HL-60 (cell line): ENCODE results near the gene PKN3.

Experiments used
- DNase-seq, 2 experiments: peaks; one replicate each; pipeline ENCODE4 v3.0.0-alpha.2; 2010 to 2020; ENCODE audit warnings: low read depth in 1 of 2, low spot score in 1 of 2
- H3K27ac ChIP-seq: fragments of 250-450 bp; sonication (Bioruptor Pico); replicated peaks from 2 replicates; pipeline ENCODE4 v1.5.1; 2020; ENCODE audit warnings: mild to moderate bottlenecking, moderate library complexity
- H3K27me3 ChIP-seq: fragments of 250-450 bp; sonication (Bioruptor Pico); 2 replicates; pipeline ENCODE4 v1.5.1; 2021; ENCODE audit warnings: mild to moderate bottlenecking, moderate library complexity; ENCODE audit not compliant: insufficient read depth, poor library complexity, severe bottlenecking
- H3K4me3 ChIP-seq: replicated peaks from 2 replicates; pipeline ENCODE4 v1.5.1; 2011; ENCODE audit warnings: mild to moderate bottlenecking, control low read depth, low read length; ENCODE audit not compliant: insufficient read depth
- GABPA ChIP-seq: IDR thresholded peaks from 2 replicates; pipeline ENCODE4 v1.6.1; 2012; ENCODE audit warnings: low read depth
- POLR2AphosphoS5 ChIP-seq: IDR thresholded peaks from 2 replicates; pipeline ENCODE4 v1.6.1; 2012; ENCODE audit warnings: low read depth
- SPI1 ChIP-seq: IDR thresholded peaks from 2 replicates; pipeline ENCODE4 v1.6.1; 2012; ENCODE audit warnings: low read depth, mild to moderate bottlenecking, borderline replicate concordance
- TF ChIP-seq, protein P1 (sequence below): IDR thresholded peaks from one replicate; pipeline ENCODE4 v1.5.1; 2011; ENCODE audit warnings: low read length, control low read depth, inconsistent platforms; ENCODE audit not compliant: insufficient read depth
- TF ChIP-seq, protein P2 (sequence below): IDR thresholded peaks from 2 replicates; pipeline ENCODE4 v1.6.1; 2012; ENCODE audit warnings: low read depth; ENCODE audit not compliant: insufficient replicate concordance

Gene PKN3

DNA sequence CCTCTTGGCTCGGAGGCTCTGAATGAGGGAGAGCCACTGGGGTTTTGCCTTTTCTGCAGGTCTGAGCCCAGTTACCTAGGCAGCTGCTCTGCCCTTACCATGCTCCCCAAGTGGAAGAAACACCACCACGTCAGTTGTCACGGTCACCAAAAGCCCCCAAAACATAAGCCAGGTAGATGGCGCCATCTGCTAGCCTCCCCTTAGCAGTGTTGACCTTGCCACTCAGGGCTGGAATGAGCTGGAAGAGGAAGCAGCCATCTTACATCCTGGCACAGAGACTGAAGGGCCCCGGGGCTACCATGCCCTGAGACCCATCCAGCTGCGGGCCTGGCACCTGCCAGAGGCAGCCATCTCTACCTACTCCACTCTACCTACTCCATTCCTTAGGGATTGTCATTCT, 62.1 kb downstream of the PKN3 start:
- Histone ChIP-seq H3K27me3 (no peaks in the 10 kb centered on the region), H3K27ac (no peak overlapping the region), H3K4me3 (no peak overlapping the region)
- TF ChIP-seq, protein P1, sequence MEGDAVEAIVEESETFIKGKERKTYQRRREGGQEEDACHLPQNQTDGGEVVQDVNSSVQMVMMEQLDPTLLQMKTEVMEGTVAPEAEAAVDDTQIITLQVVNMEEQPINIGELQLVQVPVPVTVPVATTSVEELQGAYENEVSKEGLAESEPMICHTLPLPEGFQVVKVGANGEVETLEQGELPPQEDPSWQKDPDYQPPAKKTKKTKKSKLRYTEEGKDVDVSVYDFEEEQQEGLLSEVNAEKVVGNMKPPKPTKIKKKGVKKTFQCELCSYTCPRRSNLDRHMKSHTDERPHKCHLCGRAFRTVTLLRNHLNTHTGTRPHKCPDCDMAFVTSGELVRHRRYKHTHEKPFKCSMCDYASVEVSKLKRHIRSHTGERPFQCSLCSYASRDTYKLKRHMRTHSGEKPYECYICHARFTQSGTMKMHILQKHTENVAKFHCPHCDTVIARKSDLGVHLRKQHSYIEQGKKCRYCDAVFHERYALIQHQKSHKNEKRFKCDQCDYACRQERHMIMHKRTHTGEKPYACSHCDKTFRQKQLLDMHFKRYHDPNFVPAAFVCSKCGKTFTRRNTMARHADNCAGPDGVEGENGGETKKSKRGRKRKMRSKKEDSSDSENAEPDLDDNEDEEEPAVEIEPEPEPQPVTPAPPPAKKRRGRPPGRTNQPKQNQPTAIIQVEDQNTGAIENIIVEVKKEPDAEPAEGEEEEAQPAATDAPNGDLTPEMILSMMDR, result no peak
- TF ChIP-seq SPI1, result no peak
- TF ChIP-seq GABPA, result no peak
- TF ChIP-seq POLR2AphosphoS5, result no peak
- TF ChIP-seq, protein P2, sequence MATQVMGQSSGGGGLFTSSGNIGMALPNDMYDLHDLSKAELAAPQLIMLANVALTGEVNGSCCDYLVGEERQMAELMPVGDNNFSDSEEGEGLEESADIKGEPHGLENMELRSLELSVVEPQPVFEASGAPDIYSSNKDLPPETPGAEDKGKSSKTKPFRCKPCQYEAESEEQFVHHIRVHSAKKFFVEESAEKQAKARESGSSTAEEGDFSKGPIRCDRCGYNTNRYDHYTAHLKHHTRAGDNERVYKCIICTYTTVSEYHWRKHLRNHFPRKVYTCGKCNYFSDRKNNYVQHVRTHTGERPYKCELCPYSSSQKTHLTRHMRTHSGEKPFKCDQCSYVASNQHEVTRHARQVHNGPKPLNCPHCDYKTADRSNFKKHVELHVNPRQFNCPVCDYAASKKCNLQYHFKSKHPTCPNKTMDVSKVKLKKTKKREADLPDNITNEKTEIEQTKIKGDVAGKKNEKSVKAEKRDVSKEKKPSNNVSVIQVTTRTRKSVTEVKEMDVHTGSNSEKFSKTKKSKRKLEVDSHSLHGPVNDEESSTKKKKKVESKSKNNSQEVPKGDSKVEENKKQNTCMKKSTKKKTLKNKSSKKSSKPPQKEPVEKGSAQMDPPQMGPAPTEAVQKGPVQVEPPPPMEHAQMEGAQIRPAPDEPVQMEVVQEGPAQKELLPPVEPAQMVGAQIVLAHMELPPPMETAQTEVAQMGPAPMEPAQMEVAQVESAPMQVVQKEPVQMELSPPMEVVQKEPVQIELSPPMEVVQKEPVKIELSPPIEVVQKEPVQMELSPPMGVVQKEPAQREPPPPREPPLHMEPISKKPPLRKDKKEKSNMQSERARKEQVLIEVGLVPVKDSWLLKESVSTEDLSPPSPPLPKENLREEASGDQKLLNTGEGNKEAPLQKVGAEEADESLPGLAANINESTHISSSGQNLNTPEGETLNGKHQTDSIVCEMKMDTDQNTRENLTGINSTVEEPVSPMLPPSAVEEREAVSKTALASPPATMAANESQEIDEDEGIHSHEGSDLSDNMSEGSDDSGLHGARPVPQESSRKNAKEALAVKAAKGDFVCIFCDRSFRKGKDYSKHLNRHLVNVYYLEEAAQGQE, result no peak
- DNase-seq, result no peak

DNA sequence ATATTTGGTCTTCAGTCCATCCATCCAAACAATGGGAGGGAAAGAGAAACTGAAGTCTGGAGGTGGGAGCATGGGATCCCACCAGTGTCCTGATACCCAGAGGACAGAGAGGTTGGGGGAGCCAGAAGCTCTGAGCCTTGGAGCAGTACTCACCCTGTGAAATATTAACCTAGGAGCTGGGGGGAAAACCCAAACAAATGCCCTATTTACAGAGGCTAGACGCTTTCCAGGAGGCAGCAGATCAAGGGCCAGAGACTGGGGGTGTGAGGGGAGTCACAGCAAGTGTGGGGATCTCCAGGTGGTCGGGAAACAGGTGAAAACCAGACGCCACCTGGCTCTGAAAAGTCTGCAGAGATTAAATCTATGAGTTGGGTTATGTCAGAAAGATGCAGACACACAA, 63.2 kb downstream of the PKN3 start:
- no peak for DNase-seq
- no peak for TF ChIP-seq SPI1
- TF ChIP-seq, protein P1, result no peak
- TF ChIP-seq, protein P2, result no peak
- no peak overlapping the region for H3K4me3 ChIP-seq
- H3K27ac ChIP-seq, result no peak overlapping the region
- no peaks in the 10 kb centered on the region for H3K27me3 ChIP-seq

DNA sequence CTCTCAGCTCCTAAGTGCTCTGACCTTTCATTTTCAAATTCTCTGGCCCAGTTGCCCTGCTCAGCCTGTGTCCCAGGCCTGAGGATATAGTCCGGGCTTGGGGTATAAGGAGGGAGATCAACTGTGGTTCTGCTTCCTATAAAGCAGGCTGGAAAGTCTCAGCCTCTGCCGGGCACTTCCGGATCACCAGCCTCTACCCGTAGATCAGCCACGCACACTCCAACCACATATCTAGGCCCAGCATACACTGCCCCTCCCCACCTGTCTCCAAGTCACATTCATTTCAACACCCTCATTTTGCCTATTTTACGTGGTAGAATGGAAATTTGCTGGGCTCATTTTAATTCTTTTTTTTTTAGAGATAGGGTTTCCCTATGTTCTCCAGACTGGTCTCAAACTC, 66.3 kb downstream of the PKN3 start:
- no peak for DNase-seq
- Histone ChIP-seq H3K27ac (no peak overlapping the region), H3K4me3 (no peak overlapping the region), H3K27me3 (no peaks in the 10 kb centered on the region)
- TF ChIP-seq, protein P2, result no peak
- TF ChIP-seq SPI1, result no peak
- TF ChIP-seq, protein P1, result no peak
- no peak for TF ChIP-seq POLR2AphosphoS5
- TF ChIP-seq GABPA, result no peak
